ENCODE data around the gene GALNT3.

GALNT3 gene

GRCh38 chr2:165793779-165794535 is at the start of gene GALNT3:
Gene GALNT3 (minus strand): TSS chr2:165794247. CDS start chr2:165770700, 23,547 bp downstream.
- no peaks in the 10 kb centered on the region for H3K36me3 ChIP-seq (ENCODE audit: control insufficient read depth in 1 of 2, insufficient read depth in 2 of 2, low read length in 2 of 2)
- H3K27ac ChIP-seq (ENCODE audit: low read length) = peak within 1 kb of the TSS; percentile 87
- H3K4me1 ChIP-seq (ENCODE audit: control insufficient read depth in 1 of 2, insufficient read depth in 2 of 2, low read length in 2 of 2) = peaks cover 0 to 17% of the 10 kb centered on the region in 2 donors
- peak within 1 kb of the TSS; percentile 72 to 79 for H3K4me3 ChIP-seq (ENCODE audit: low read depth in 1 of 2, low read length in 2 of 2)
- no peaks in the 10 kb centered on the region for H3K9me3 ChIP-seq (ENCODE audit: control insufficient read depth in 1 of 2, low read length in 2 of 2)
- peaks cover 10% of the 10 kb centered on the region for H3K27me3 ChIP-seq (ENCODE audit: low read depth, low read length)

GRCh38 chr2:165843351-165843750 is 49.3 kb upstream of the GALNT3 start:
- Histone ChIP-seq H3K27ac (ENCODE audit: low read length) (no peak overlapping the region), H3K9me3 (ENCODE audit: control insufficient read depth in 1 of 2, low read length in 2 of 2) (no peaks in the 10 kb centered on the region), H3K4me1 (ENCODE audit: control insufficient read depth in 1 of 2, insufficient read depth in 2 of 2, low read length in 2 of 2) (no peaks in the 10 kb centered on the region), H3K27me3 (ENCODE audit: low read depth, low read length) (no peaks in the 10 kb centered on the region), H3K4me3 (ENCODE audit: low read depth in 1 of 2, low read length in 2 of 2) (no peak overlapping the region), H3K36me3 (ENCODE audit: control insufficient read depth in 1 of 2, insufficient read depth in 2 of 2, low read length in 2 of 2) (no peaks in the 10 kb centered on the region)

DNA sequence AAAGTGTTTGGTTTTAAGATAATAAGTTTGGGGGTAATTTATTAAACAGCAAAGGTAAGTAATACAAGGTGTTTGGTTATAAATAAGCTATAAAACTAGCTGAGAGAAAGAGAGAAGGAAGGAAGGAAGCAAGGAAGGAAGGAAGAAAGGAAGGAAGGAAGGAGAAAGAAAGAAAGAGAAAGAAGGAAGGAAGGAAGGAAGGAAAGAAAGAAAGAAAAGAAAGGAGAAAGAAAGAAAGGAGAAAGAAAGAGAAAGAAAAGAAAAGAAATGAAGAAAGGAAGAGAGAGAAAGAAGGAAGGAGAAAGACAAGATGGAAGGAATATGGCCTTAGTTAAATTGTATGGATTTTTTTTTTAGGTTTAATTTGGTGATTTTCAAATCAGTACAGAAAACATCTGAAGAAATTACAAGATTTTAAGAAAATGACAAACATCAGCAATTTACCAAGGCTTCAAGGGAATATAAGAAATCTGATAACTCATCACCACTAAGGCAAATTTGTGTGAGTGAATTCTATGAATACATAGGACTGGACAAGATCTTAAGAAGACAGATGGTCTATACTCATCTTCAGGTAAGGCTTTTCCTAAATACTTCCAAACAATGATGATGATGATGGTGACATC is 46.4 kb upstream of the GALNT3 start:
- Histone ChIP-seq H3K27ac (ENCODE audit: low read length) (no peak overlapping the region), H3K4me1 (ENCODE audit: control insufficient read depth in 1 of 2, insufficient read depth in 2 of 2, low read length in 2 of 2) (no peaks in the 10 kb centered on the region), H3K4me3 (ENCODE audit: low read depth in 1 of 2, low read length in 2 of 2) (no peak overlapping the region), H3K36me3 (ENCODE audit: control insufficient read depth in 1 of 2, insufficient read depth in 2 of 2, low read length in 2 of 2) (no peaks in the 10 kb centered on the region), H3K9me3 (ENCODE audit: control insufficient read depth in 1 of 2, low read length in 2 of 2) (no peaks in the 10 kb centered on the region), H3K27me3 (ENCODE audit: low read depth, low read length) (no peaks in the 10 kb centered on the region)

- H3K36me3 ChIP-seq (ENCODE audit: control insufficient read depth in 1 of 2, insufficient read depth in 2 of 2, low read length in 2 of 2) = no peaks in the 10 kb centered on the region
- H3K9me3 ChIP-seq (ENCODE audit: control insufficient read depth in 1 of 2, low read length in 2 of 2) = no peaks in the 10 kb centered on the region
- H3K27me3 ChIP-seq (ENCODE audit: low read depth, low read length) = no peaks in the 10 kb centered on the region
- H3K4me3 ChIP-seq (ENCODE audit: low read depth in 1 of 2, low read length in 2 of 2) = no peak overlapping the region
- H3K4me1 ChIP-seq (ENCODE audit: control insufficient read depth in 1 of 2, insufficient read depth in 2 of 2, low read length in 2 of 2) = no peaks in the 10 kb centered on the region
- no peak overlapping the region for H3K27ac ChIP-seq (ENCODE audit: low read length)
Observed at GRCh38 chr2:165839610-165840009, 45.6 kb upstream of the GALNT3 start.

DNA sequence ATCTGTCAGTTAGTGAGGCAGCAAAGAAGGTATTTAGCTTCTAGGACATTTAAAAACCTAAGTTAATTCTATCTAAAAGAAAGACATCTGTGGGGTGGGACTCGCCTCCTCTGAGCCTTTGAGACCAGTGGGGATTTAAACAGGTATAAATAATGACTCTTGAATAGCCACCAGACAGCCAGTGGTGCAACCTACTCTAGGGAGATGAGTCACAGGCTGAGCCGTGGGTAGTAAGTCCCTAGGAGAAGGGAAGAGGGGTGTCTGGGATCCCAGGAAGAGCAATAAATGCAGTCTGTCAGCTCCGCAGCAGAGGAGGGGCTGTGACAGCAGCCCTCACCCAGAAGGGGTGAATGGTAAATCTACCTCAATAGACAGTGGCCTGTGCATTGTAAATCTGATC is 43.1 kb upstream of the GALNT3 start:
- Histone ChIP-seq H3K27me3 (ENCODE audit: low read depth, low read length) (no peaks in the 10 kb centered on the region), H3K4me1 (ENCODE audit: control insufficient read depth in 1 of 2, insufficient read depth in 2 of 2, low read length in 2 of 2) (no peaks in the 10 kb centered on the region), H3K27ac (ENCODE audit: low read length) (no peak overlapping the region), H3K36me3 (ENCODE audit: control insufficient read depth in 1 of 2, insufficient read depth in 2 of 2, low read length in 2 of 2) (no peaks in the 10 kb centered on the region), H3K4me3 (ENCODE audit: low read depth in 1 of 2, low read length in 2 of 2) (no peak overlapping the region), H3K9me3 (ENCODE audit: control insufficient read depth in 1 of 2, low read length in 2 of 2) (no peaks in the 10 kb centered on the region)

DNA sequence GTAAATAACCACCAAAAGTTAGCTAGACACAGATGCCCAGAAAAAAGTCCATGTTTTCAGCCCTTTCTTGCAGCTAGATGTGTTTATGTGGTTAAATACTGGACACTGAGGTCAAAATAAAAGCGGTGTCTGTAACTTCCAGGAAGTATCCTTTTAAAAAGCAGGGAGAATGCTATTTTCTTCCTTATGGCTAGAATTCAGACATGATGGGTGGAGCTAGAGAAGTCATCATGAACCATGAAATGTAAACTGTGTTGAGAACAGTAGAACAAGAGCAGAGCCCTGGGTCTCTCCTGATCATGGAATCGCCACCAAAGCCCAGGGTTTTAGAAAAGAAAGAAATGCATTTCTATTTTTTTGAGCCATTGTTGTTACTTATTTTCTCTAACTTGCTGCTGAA is 41.3 kb upstream of the GALNT3 start:
- H3K27me3 ChIP-seq (ENCODE audit: low read depth, low read length) = no peaks in the 10 kb centered on the region
- no peak overlapping the region for H3K4me3 ChIP-seq (ENCODE audit: low read depth in 1 of 2, low read length in 2 of 2)
- no peaks in the 10 kb centered on the region for H3K36me3 ChIP-seq (ENCODE audit: control insufficient read depth in 1 of 2, insufficient read depth in 2 of 2, low read length in 2 of 2)
- H3K9me3 ChIP-seq (ENCODE audit: control insufficient read depth in 1 of 2, low read length in 2 of 2) = no peaks in the 10 kb centered on the region
- no peaks in the 10 kb centered on the region for H3K4me1 ChIP-seq (ENCODE audit: control insufficient read depth in 1 of 2, insufficient read depth in 2 of 2, low read length in 2 of 2)
- H3K27ac ChIP-seq (ENCODE audit: low read length) = no peak overlapping the region

DNA sequence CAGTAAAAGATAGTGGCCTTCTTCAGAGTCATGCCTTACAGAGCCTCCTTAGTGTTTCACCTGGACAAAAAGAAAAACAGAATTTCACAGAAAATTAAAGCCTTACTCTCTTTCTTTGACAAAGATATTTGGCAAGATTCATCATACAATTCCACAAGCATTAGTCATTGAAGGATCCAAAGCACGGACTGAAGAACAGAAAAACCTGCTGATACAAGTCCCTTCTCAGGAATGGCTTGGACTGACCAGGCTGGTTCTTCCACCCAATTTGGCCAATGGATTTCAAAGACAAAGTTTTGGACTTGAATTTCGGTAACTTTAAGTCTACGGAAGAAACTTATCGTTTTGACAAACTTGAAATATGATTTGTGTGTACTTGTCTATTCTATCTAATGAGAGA is 39.1 kb upstream of the GALNT3 start:
- no peaks in the 10 kb centered on the region for H3K27me3 ChIP-seq (ENCODE audit: low read depth, low read length)
- no peak overlapping the region for H3K27ac ChIP-seq (ENCODE audit: low read length)
- no peaks in the 10 kb centered on the region for H3K4me1 ChIP-seq (ENCODE audit: control insufficient read depth in 1 of 2, insufficient read depth in 2 of 2, low read length in 2 of 2)

DNA sequence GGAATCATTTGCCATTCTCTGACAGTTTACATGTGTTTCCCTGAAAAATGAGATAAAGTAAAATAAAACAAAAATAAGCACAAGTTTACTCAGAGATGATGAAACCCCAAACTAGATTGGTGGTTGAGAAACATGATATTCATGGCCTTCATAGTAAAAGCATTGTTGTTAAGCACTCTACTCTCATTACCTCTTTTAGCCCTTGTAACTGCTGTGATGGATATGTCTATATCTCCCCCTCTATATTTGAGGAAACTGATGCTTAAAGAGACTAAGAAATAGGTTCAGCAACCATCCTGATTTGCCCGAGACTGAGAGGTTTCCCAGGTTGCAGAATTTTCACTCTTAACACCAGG is 33.9 kb upstream of the GALNT3 start:
- Histone ChIP-seq H3K4me1 (ENCODE audit: control insufficient read depth in 1 of 2, insufficient read depth in 2 of 2, low read length in 2 of 2) (no peaks in the 10 kb centered on the region), H3K9me3 (ENCODE audit: control insufficient read depth in 1 of 2, low read length in 2 of 2) (no peaks in the 10 kb centered on the region), H3K27ac (ENCODE audit: low read length) (no peak overlapping the region), H3K4me3 (ENCODE audit: low read depth in 1 of 2, low read length in 2 of 2) (no peak overlapping the region), H3K27me3 (ENCODE audit: low read depth, low read length) (no peaks in the 10 kb centered on the region), H3K36me3 (ENCODE audit: control insufficient read depth in 1 of 2, insufficient read depth in 2 of 2, low read length in 2 of 2) (no peaks in the 10 kb centered on the region)

More for the DNA sequence above, 39.1 kb upstream of the GALNT3 start:
- H3K4me3 ChIP-seq (ENCODE audit: low read depth in 1 of 2, low read length in 2 of 2) = no peak overlapping the region
- H3K9me3 ChIP-seq (ENCODE audit: control insufficient read depth in 1 of 2, low read length in 2 of 2) = no peaks in the 10 kb centered on the region
- H3K36me3 ChIP-seq (ENCODE audit: control insufficient read depth in 1 of 2, insufficient read depth in 2 of 2, low read length in 2 of 2) = no peaks in the 10 kb centered on the region

DNA sequence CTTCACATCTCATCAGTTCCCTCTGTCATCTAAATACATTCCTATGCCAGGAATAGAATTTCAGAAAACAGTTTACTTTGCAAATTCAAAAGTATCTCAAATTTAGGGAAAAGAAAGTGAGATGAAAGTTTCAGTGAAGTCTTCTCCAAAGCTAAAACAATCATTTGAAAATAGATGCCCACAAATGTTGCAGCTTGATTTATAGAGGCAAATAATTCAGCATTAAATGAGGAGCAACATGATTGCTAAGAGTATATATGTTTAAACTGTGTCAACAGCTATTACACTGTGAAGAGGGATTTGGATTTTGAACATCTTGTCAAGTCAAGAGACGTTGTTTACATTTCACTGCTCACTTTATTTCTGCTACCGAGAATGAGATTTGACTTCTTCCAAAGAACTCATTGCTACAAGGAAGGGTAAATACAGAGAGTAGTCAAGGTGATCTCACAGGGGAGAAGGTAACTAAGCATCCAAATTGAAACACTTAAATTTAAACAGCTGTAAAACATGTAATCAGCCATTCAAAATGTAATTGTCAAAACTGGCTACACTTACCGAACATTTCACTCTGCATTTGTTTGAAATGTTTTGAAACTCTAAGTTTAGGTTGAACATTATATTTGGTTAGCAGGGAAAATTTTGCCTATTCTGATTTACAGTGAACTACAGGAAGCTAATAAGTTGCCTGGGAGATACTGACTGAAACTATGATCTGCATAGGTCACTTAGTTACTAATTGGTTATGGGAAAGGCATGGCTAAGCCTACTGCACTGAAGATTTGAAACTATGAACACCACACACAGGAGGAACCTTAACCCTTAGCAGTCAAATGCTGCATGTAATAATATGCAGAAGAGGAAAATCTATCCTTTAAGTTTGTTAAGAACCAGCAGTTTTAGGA is 33.2 kb upstream of the GALNT3 start:
- Histone ChIP-seq H3K27me3 (ENCODE audit: low read depth, low read length) (no peaks in the 10 kb centered on the region), H3K9me3 (ENCODE audit: control insufficient read depth in 1 of 2, low read length in 2 of 2) (no peaks in the 10 kb centered on the region)

GRCh38 chr2:165825041-165825440 is 31.0 kb upstream of the GALNT3 start:
- no peaks in the 10 kb centered on the region for H3K27me3 ChIP-seq (ENCODE audit: low read depth, low read length)
- H3K4me3 ChIP-seq (ENCODE audit: low read depth in 1 of 2, low read length in 2 of 2) = no peak overlapping the region
- no peaks in the 10 kb centered on the region for H3K4me1 ChIP-seq (ENCODE audit: control insufficient read depth in 1 of 2, insufficient read depth in 2 of 2, low read length in 2 of 2)
- H3K9me3 ChIP-seq (ENCODE audit: control insufficient read depth in 1 of 2, low read length in 2 of 2) = no peaks in the 10 kb centered on the region
- H3K36me3 ChIP-seq (ENCODE audit: control insufficient read depth in 1 of 2, insufficient read depth in 2 of 2, low read length in 2 of 2) = no peaks in the 10 kb centered on the region
- H3K27ac ChIP-seq (ENCODE audit: low read length) = no peak overlapping the region

More for the DNA sequence above, 33.2 kb upstream of the GALNT3 start:
- Histone ChIP-seq H3K27ac (ENCODE audit: low read length) (no peak overlapping the region), H3K4me1 (ENCODE audit: control insufficient read depth in 1 of 2, insufficient read depth in 2 of 2, low read length in 2 of 2) (no peaks in the 10 kb centered on the region), H3K4me3 (ENCODE audit: low read depth in 1 of 2, low read length in 2 of 2) (no peak overlapping the region), H3K36me3 (ENCODE audit: control insufficient read depth in 1 of 2, insufficient read depth in 2 of 2, low read length in 2 of 2) (no peaks in the 10 kb centered on the region)

DNA sequence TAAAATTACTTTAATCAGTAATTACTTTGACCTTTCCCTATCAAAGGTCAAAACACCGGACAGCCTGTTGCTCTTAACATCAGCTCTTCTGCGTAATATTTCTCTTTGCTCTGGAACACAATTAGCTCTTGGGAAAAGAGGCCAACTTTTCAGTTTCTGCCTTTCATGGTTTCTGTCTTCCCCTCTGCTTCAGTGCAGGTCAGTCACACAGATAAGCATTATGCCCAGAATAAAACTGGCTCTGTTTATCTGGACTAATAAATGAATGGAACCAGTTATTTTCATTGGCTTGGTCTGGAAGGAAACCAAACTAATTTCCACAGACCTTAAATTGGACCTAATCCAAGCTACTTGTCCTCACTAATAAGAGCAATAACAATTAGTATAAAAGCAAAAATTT is 26.2 kb upstream of the GALNT3 start:
- H3K27ac ChIP-seq (ENCODE audit: low read length) = no peak overlapping the region
- no peaks in the 10 kb centered on the region for H3K9me3 ChIP-seq (ENCODE audit: control insufficient read depth in 1 of 2, low read length in 2 of 2)
- no peaks in the 10 kb centered on the region for H3K27me3 ChIP-seq (ENCODE audit: low read depth, low read length)
- no peaks in the 10 kb centered on the region for H3K36me3 ChIP-seq (ENCODE audit: control insufficient read depth in 1 of 2, insufficient read depth in 2 of 2, low read length in 2 of 2)
- H3K4me3 ChIP-seq (ENCODE audit: low read depth in 1 of 2, low read length in 2 of 2) = no peak overlapping the region
- no peaks in the 10 kb centered on the region for H3K4me1 ChIP-seq (ENCODE audit: control insufficient read depth in 1 of 2, insufficient read depth in 2 of 2, low read length in 2 of 2)
